HepG2 (cell line): ENCODE data around the gene IQCN. TPM values are rescaled to one million over a fixed set of nuclear protein-coding genes. Genes with fewer than 3 reads are reported as not detected.

ENCODE experiments used
- CBFB ChIP-seq: sonication (generic); formaldehyde crosslinking; IDR thresholded peaks from 2 replicates; pipeline ENCODE4 v1.4.0; 2020; ENCODE audit warnings: missing genetic modification reagents
- EED ChIP-seq: sonication (generic); formaldehyde crosslinking; IDR thresholded peaks from 2 replicates; pipeline ENCODE4 v1.5.0; 2020; ENCODE audit warnings: mild to moderate bottlenecking, missing genetic modification reagents
- FOXC1 ChIP-seq: sonication (generic); formaldehyde crosslinking; IDR thresholded peaks from 2 replicates; pipeline ENCODE4 v1.8.0; 2022; ENCODE audit warnings: mild to moderate bottlenecking, missing genetic modification reagents, borderline replicate concordance
- HOXA9 ChIP-seq: sonication (generic); formaldehyde crosslinking; IDR thresholded peaks from 2 replicates; pipeline ENCODE4 v1.8.1; 2022; ENCODE audit warnings: missing genetic modification reagents, mild to moderate bottlenecking, moderate library complexity, borderline replicate concordance
- JDP2 ChIP-seq: sonication (generic); formaldehyde crosslinking; IDR thresholded peaks from 2 replicates; pipeline ENCODE4 v1.8.1; 2022; ENCODE audit warnings: missing genetic modification reagents, borderline replicate concordance
- MZF1 ChIP-seq: sonication (generic); formaldehyde crosslinking; IDR thresholded peaks from 2 replicates; pipeline ENCODE4 v1.8.1; 2023; ENCODE audit warnings: mild to moderate bottlenecking, missing genetic modification reagents, borderline replicate concordance
- NFATC3 ChIP-seq: sonication (generic); formaldehyde crosslinking; IDR thresholded peaks from 2 replicates; pipeline ENCODE4 v1.5.1; 2020; ENCODE audit warnings: mild to moderate bottlenecking, missing genetic modification reagents
- PAF1 ChIP-seq: IDR thresholded peaks from 2 replicates; pipeline ENCODE4 v1.6.1; 2016; ENCODE audit warnings: missing genetic modification reagents, missing compliant biosample characterization
- RFX3 ChIP-seq: IDR thresholded peaks from 2 replicates; pipeline ENCODE4 v1.6.1; 2016; ENCODE audit warnings: missing biosample characterization, missing genetic modification reagents
- SNAI1 ChIP-seq: sonication (generic); formaldehyde crosslinking; IDR thresholded peaks from 2 replicates; pipeline ENCODE4 v1.5.0; 2020; ENCODE audit warnings: mild to moderate bottlenecking, missing genetic modification reagents, borderline replicate concordance
- SRSF9 ChIP-seq: fragments of 200-400 bp; formaldehyde crosslinking; IDR thresholded peaks from 2 replicates; pipeline ENCODE4 v1.6.1; 2018; ENCODE audit warnings: borderline replicate concordance, mild to moderate bottlenecking, low read depth, low read length; ENCODE audit not compliant: insufficient read depth, poor library complexity, severe bottlenecking
- TBP ChIP-seq: sonication (generic); formaldehyde crosslinking; IDR thresholded peaks from 2 replicates; pipeline ENCODE4 v1.5.0; 2020; ENCODE audit warnings: missing genetic modification reagents
- U2AF2 ChIP-seq: fragments of 200-400 bp; formaldehyde crosslinking; IDR thresholded peaks from 2 replicates; pipeline ENCODE4 v1.6.1; 2017; ENCODE audit warnings: low read depth, mild to moderate bottlenecking, low read length
- ZNF143 ChIP-seq: sonication (generic); formaldehyde crosslinking; IDR thresholded peaks from 2 replicates; pipeline ENCODE4 v1.4.0; 2020; ENCODE audit warnings: missing genetic modification reagents
- ZNF296 ChIP-seq: sonication (generic); formaldehyde crosslinking; conservative IDR thresholded peaks from 2 replicates; pipeline ENCODE4 v1.5.0; 2020; ENCODE audit warnings: mild to moderate bottlenecking, missing genetic modification reagents
- ZNF563 ChIP-seq: sonication (generic); formaldehyde crosslinking; IDR thresholded peaks from 2 replicates; pipeline ENCODE4 v1.8.0; 2022; ENCODE audit warnings: mild to moderate bottlenecking, moderate library complexity, missing genetic modification reagents
- ZNF7 ChIP-seq: IDR thresholded peaks from 2 replicates; pipeline ENCODE4 v1.6.1; 2016; ENCODE audit warnings: missing biosample characterization, missing genetic modification reagents
- ZNF709 ChIP-seq: sonication (generic); formaldehyde crosslinking; IDR thresholded peaks from 2 replicates; pipeline ENCODE4 v1.5.0; 2020; ENCODE audit warnings: mild to moderate bottlenecking, missing genetic modification reagents
- ZNF720 ChIP-seq: sonication (generic); formaldehyde crosslinking; IDR thresholded peaks from 2 replicates; pipeline ENCODE4 v1.4.0; 2020; ENCODE audit warnings: missing genetic modification reagents
- polyA plus RNA-seq, 8 experiments: library from polyadenylated mRNA; depleted of rRNA in 3 of 8; stranded (reverse) in 7 of 8; unstranded in 1 of 8; fragments of >200 nt; fragmentation: Illumina TruSeq in 4 of 8; extraction: Trizol in 4 of 8; gene quantifications; 2 replicates each; pipeline versions ENCODE4 v1.2.1 to v1.2.3, GENCODE V29; 2011 to 2016; ENCODE audit warnings: low read depth in 4 of 8, missing spikeins in 1 of 8, mixed read lengths in 1 of 8; ENCODE audit not compliant: insufficient read depth in 1 of 8
- total RNA-seq, 5 experiments: library from RNA; depleted of rRNA; stranded (reverse); fragments of >200 nt; fragmentation: Illumina TruSeq; extraction: Trizol; gene quantifications; 2 replicates each; pipeline ENCODE4 v1.2.3, GENCODE V29; 2016; ENCODE audit warnings: low read depth in 1 of 5
- TF ChIP-seq, protein P1 (sequence below): IDR thresholded peaks from 2 replicates; pipeline ENCODE4 v1.6.1; 2016; ENCODE audit warnings: control low read depth
- TF ChIP-seq, protein P2 (sequence below): sonication (generic); formaldehyde crosslinking; IDR thresholded peaks from 2 replicates; pipeline ENCODE4 v1.5.0; 2020; ENCODE audit warnings: mild to moderate bottlenecking, missing genetic modification reagents, moderate library complexity
- TF ChIP-seq, protein P3 (sequence below): sonication (generic); formaldehyde crosslinking; IDR thresholded peaks from 2 replicates; pipeline ENCODE4 v1.8.1; 2023; ENCODE audit warnings: missing genetic modification reagents, inconsistent platforms, borderline replicate concordance
- TF ChIP-seq, protein P4 (sequence below): sonication (generic); formaldehyde crosslinking; IDR thresholded peaks from 2 replicates; pipeline ENCODE4 v1.4.0; 2020; ENCODE audit warnings: low read depth, missing genetic modification reagents

The IQCN gene
- total and polyA plus RNA-seq, 2 of the 13 experiments (the other 11 are each of a cell fraction or from before 2014, with no cell fraction given), result 0.04 to 0.18 TPM

DNA sequence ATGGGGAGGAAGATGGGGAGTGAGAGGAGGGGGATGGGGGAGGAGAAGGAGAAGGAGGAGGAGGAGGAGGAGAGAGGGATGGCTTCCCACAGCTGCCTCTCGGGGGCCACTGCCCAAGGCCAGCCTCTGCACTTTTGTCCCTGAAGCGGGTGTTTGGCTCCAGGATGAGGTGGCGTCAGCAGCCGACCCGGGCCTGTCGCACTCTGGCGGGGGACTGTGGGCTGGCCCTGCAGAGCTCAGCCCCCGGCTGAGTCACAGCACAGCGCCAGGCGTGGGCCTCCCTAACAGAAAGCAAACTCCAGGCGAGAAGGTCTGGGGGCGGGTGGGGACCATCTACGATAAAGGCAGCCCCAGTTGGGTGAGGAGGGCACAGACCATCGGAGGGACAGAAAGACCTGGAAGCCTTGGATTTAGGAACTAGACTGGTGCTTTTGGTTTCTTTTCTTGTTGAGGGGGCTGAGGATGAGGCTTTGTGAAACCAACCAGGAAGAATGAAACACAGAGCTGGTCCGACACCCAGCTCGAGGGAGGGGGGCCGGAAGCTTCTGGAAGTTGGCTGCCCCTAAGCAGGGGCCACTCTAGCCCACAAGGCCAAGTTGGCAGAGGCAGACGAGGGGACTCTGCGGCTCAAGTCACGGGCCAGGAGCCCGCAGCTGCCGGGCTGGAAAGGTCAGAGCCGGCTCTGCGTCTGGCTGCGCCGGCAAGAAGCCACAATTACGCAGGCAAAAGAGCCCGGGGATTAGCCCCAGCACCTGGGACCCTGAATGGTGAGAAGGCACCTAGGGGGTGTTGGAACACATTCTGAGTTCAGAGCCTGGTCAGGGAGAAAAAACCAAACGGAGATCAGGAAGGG lies 30.4 kb upstream of the IQCN start (continued):
- TF ChIP-seq ZNF7 (no peak), ZNF143 (no peak), HOXA9 (CRISPR knock-in tag) (no peak), FOXC1 (no peak), ZNF563 (CRISPR knock-in tag) (peak; percentile 69), MZF1 (no peak), NFATC3 (CRISPR knock-in tag) (no peak), PAF1 (CRISPR knock-in tag) (no peak), U2AF2 (no peak), RFX3 (CRISPR knock-in tag) (no peak), ZNF296 (CRISPR knock-in tag) (no peak), EED (CRISPR knock-in tag) (no peak; the same call in 1 of the 2 replicates), ZNF709 (CRISPR knock-in tag) (peak; percentile 51; the same call in 1 of the 2 replicates), SNAI1 (CRISPR knock-in tag) (no peak), SRSF9 (no peak), CBFB (no peak), JDP2 (CRISPR knock-in tag) (no peak), TBP (no peak), ZNF720 (CRISPR knock-in tag) (no peak)
- TF ChIP-seq, protein P1, sequence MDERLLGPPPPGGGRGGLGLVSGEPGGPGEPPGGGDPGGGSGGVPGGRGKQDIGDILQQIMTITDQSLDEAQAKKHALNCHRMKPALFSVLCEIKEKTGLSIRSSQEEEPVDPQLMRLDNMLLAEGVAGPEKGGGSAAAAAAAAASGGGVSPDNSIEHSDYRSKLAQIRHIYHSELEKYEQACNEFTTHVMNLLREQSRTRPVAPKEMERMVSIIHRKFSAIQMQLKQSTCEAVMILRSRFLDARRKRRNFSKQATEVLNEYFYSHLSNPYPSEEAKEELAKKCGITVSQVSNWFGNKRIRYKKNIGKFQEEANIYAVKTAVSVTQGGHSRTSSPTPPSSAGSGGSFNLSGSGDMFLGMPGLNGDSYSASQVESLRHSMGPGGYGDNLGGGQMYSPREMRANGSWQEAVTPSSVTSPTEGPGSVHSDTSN (CRISPR knock-in tag), result no peak
- TF ChIP-seq, protein P2, sequence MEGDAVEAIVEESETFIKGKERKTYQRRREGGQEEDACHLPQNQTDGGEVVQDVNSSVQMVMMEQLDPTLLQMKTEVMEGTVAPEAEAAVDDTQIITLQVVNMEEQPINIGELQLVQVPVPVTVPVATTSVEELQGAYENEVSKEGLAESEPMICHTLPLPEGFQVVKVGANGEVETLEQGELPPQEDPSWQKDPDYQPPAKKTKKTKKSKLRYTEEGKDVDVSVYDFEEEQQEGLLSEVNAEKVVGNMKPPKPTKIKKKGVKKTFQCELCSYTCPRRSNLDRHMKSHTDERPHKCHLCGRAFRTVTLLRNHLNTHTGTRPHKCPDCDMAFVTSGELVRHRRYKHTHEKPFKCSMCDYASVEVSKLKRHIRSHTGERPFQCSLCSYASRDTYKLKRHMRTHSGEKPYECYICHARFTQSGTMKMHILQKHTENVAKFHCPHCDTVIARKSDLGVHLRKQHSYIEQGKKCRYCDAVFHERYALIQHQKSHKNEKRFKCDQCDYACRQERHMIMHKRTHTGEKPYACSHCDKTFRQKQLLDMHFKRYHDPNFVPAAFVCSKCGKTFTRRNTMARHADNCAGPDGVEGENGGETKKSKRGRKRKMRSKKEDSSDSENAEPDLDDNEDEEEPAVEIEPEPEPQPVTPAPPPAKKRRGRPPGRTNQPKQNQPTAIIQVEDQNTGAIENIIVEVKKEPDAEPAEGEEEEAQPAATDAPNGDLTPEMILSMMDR, result peak; percentile 61
- TF ChIP-seq, protein P3, sequence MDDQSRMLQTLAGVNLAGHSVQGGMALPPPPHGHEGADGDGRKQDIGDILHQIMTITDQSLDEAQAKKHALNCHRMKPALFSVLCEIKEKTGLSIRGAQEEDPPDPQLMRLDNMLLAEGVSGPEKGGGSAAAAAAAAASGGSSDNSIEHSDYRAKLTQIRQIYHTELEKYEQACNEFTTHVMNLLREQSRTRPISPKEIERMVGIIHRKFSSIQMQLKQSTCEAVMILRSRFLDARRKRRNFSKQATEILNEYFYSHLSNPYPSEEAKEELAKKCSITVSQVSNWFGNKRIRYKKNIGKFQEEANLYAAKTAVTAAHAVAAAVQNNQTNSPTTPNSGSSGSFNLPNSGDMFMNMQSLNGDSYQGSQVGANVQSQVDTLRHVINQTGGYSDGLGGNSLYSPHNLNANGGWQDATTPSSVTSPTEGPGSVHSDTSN (CRISPR knock-in tag), result no peak
- TF ChIP-seq, protein P4, sequence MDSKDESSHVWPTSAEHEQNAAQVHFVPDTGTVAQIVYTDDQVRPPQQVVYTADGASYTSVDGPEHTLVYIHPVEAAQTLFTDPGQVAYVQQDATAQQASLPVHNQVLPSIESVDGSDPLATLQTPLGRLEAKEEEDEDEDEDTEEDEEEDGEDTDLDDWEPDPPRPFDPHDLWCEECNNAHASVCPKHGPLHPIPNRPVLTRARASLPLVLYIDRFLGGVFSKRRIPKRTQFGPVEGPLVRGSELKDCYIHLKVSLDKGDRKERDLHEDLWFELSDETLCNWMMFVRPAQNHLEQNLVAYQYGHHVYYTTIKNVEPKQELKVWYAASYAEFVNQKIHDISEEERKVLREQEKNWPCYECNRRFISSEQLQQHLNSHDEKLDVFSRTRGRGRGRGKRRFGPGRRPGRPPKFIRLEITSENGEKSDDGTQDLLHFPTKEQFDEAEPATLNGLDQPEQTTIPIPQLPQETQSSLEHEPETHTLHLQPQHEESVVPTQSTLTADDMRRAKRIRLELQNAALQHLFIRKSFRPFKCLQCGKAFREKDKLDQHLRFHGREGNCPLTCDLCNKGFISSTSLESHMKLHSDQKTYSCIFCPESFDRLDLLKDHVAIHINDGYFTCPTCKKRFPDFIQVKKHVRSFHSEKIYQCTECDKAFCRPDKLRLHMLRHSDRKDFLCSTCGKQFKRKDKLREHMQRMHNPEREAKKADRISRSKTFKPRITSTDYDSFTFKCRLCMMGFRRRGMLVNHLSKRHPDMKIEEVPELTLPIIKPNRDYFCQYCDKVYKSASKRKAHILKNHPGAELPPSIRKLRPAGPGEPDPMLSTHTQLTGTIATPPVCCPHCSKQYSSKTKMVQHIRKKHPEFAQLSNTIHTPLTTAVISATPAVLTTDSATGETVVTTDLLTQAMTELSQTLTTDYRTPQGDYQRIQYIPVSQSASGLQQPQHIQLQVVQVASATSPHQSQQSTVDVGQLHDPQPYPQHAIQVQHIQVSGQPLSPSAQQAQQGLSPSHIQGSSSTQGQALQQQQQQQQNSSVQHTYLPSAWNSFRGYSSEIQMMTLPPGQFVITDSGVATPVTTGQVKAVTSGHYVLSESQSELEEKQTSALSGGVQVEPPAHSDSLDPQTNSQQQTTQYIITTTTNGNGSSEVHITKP (CRISPR knock-in tag), result peak; percentile 86; the same call in 1 of the 2 replicates
